Activated B cell treated with CpG ODN at 0.5 μM for 24 hours (primary cell): ENCODE measurements around the gene NOS1AP. TPM values are rescaled to one million over a fixed set of nuclear protein-coding genes. Genes with fewer than 3 reads are reported as not detected.

ENCODE experiments used
- ATAC-seq: fragments of 200-7000 bp; cut with Tn5 transposase; one replicate; pipeline ENCODE4 v1.10.0; 2021; ENCODE audit warnings: low read depth, mild to moderate bottlenecking, moderate library complexity
- CTCF ChIA-PET: fragments of 350-600 bp; sonication (Branson Sonifier 250); formaldehyde crosslinking; loops from one replicate; lab custom pipeline; 2021; ENCODE audit warnings: antibody characterized with exemption; lab: Charles Lee
- POLR2A ChIA-PET: fragments of 350-600 bp; sonication (Branson Sonifier 250); formaldehyde crosslinking; loops from one replicate; lab custom pipeline; 2021; ENCODE audit warnings: antibody characterized with exemption; lab: Charles Lee
- DNase-seq: peaks from one replicate; pipeline ENCODE4 v3.0.0; 2022
- H3K27ac Mint-ChIP-seq: one replicate; pipeline ENCODE4 v1.8.0; 2020; ENCODE audit warnings: mixed read lengths
- H3K27me3 Mint-ChIP-seq: one replicate; pipeline ENCODE4 v1.8.0; 2021; ENCODE audit warnings: mixed read lengths
- H3K36me3 Mint-ChIP-seq: one replicate; pipeline ENCODE4 v1.8.0; 2021; ENCODE audit warnings: low read depth, mixed read lengths
- H3K4me1 Mint-ChIP-seq: one replicate; pipeline ENCODE4 v1.8.0; 2021; ENCODE audit warnings: mixed read lengths
- H3K4me3 Mint-ChIP-seq: one replicate; pipeline ENCODE4 v1.8.0; 2020; ENCODE audit warnings: mild to moderate bottlenecking, mixed read lengths
- H3K9me3 Mint-ChIP-seq: one replicate; pipeline ENCODE4 v1.8.0; 2020; ENCODE audit warnings: mixed read lengths
- intact Hi-C: fragments of 100-400 bp; cut with micrococcal nuclease; formaldehyde crosslinking; loops from one replicate; pipeline ENCODE4 v1.15.1; 2024
- total RNA-seq: library from RNA; stranded (reverse); gene quantifications from 2 replicates; pipeline ENCODE4 v1.2.3, GENCODE V29; 2022
- TF ChIP-seq, protein P1 (sequence below): fragments of 200-600 bp; IDR thresholded peaks from one replicate; pipeline ENCODE4 v1.8.0; 2022; ENCODE audit warnings: antibody characterized with exemption, mild to moderate bottlenecking

NOS1AP gene
- total RNA-seq, 1 donor from 2014 or later, result not detected

DNA sequence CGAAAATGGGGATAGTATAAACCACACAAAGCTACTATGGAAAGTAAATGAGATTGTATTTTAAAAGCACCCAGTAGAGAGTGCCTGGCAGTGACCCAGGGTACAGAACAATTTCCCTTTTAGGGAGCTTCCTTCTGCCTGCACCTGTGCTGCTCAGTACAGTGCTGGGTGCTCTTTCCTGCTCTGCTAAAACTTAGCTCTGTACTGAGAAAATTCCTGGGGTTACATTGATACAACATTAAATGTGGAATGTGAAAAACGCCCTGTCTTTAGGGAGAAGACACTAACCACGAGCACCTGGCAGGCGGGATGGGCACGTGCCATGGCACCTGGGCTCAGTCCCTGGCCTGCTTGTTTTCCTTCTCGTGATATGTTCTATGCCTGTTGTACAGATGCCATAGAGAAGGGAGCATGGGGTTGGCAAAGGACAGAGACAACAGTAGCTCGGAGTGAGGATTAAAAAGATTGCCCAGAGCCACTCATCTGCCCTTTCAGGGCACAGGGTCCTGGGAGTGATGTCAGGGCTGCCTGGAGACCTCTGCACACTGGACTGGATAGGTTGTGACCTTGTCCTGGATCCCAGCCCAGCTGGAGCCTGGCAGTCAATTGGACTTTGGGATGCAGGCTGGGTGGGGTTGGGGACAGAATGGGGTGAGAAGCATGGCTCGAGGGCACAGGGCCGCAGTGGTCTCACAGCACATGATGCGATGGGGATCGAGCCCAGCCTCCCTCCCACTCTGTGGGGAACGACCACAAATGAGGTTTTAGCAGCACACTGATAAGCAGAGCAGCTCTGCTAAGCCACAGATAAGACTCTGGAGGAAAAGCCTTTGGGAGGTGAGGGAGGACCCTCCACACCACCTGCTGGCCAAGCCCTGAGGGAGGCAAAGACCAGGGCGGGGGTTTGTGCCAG, 302.9 kb downstream of the NOS1AP start:
- Mint-ChIP-seq H3K9me3 (no peaks in the 10 kb centered on the region), H3K4me1 (no peaks in the 10 kb centered on the region), H3K27me3 (peaks cover 3% of the 10 kb centered on the region), H3K36me3 (no peaks in the 10 kb centered on the region), H3K4me3 (no peak overlapping the region), H3K27ac (no peak overlapping the region)
- no peak for DNase-seq
- ATAC-seq, result no peak
- intact Hi-C loops, result no loop called here
- ChIA-PET CTCF (no interaction called here), POLR2A (no interaction called here)
- TF ChIP-seq, protein P1, sequence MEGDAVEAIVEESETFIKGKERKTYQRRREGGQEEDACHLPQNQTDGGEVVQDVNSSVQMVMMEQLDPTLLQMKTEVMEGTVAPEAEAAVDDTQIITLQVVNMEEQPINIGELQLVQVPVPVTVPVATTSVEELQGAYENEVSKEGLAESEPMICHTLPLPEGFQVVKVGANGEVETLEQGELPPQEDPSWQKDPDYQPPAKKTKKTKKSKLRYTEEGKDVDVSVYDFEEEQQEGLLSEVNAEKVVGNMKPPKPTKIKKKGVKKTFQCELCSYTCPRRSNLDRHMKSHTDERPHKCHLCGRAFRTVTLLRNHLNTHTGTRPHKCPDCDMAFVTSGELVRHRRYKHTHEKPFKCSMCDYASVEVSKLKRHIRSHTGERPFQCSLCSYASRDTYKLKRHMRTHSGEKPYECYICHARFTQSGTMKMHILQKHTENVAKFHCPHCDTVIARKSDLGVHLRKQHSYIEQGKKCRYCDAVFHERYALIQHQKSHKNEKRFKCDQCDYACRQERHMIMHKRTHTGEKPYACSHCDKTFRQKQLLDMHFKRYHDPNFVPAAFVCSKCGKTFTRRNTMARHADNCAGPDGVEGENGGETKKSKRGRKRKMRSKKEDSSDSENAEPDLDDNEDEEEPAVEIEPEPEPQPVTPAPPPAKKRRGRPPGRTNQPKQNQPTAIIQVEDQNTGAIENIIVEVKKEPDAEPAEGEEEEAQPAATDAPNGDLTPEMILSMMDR, result no peak

DNA sequence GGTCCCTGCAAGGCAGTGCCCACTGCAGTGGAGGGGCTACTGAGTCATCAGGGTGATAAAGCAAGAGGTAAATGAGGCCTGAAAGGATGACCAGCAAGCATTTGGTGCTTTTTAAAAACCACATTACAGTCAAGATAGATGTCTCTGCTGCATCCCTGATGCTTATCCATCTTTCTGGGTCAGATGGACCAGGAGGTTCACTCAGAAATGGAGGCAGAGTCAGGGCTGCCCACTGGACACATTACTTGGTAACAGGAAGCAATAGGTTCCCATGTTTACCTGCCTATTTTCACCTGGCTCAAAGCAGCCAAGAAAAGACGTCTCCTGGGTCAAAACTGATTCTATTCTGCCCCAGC, 303.6 kb downstream of the NOS1AP start:
- ChIA-PET POLR2A (no interaction called here), CTCF (no interaction called here)
- no peaks in the 10 kb centered on the region for H3K4me1 Mint-ChIP-seq
- DNase-seq (no peak), ATAC-seq (no peak)
- no peaks in the 10 kb centered on the region for H3K36me3 Mint-ChIP-seq
- no peaks in the 10 kb centered on the region for H3K9me3 Mint-ChIP-seq
- H3K4me3 Mint-ChIP-seq, result no peak overlapping the region
- no peak overlapping the region for H3K27ac Mint-ChIP-seq
- intact Hi-C loops, result no loop called here
- H3K27me3 Mint-ChIP-seq, result peaks cover 3% of the 10 kb centered on the region
- TF ChIP-seq, protein P1, result no peak

DNA sequence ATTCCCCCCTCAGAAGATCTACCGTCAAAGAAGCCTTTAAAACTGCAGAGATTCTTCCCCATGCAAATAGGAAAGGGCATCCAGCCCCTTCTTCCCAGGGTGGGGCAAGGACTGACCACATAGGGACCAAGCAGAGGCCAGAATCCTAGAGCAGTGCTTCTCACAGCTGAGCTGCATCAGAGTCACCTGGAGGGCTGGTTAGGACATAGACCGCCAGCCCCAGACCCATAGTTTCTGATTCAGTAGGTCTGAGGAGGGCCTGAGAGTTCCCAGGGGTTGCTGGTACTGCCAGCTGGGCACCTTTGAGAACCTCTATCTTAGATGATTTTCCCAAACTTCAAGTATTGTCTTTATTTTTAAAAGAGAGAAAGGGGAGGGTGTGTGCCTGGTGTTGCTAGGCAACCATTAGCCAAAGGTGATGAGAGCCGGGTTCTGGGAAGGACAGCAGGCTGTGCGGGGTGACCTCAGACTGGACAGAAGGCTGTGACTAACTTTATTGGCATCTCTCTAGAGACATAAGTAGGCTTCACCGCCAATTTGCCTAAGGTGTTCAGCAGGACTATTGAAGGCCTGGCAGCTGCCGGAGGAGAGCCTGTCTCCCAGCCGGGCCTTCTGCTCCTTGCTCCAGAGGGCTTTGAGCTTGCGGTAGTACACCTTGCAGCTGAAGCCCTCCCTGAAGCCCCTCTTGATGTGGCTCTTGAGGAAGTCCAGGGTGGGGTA, 304.2 kb downstream of the NOS1AP start:
- no peak for DNase-seq
- ChIA-PET CTCF (no interaction called here), POLR2A (no interaction called here)
- Mint-ChIP-seq H3K4me3 (no peak overlapping the region), H3K4me1 (no peaks in the 10 kb centered on the region), H3K36me3 (no peaks in the 10 kb centered on the region), H3K27me3 (peaks cover 3% of the 10 kb centered on the region), H3K9me3 (no peaks in the 10 kb centered on the region), H3K27ac (no peak overlapping the region)
- TF ChIP-seq, protein P1, result no peak
- intact Hi-C loops, result no loop called here
- no peak for ATAC-seq

DNA sequence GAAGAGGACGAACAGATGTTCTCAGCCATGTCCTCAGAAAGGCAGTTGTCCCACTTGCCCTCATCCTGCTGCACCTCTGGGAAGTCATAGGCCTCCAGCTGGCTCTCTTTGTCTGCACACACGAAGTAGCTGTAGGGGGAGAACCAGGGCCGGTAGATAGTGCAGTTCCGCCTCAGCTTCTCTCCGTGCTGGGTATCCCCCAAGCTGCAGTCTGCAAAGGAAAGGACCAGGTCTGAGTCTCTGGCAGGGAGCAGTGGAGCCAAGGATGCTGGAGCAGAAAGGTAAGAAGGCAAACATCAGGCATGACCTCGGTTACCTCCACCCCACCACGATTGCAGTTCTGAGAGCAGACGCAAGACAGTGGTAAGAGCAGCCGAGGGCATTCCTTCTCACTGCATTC, 304.9 kb downstream of the NOS1AP start:
- ChIA-PET CTCF (no interaction called here), POLR2A (no interaction called here)
- TF ChIP-seq, protein P1, result no peak
- DNase-seq (no peak), ATAC-seq (no peak)
- H3K27ac Mint-ChIP-seq, result no peak overlapping the region
- peaks cover 3% of the 10 kb centered on the region for H3K27me3 Mint-ChIP-seq
- no peaks in the 10 kb centered on the region for H3K4me1 Mint-ChIP-seq
- H3K4me3 Mint-ChIP-seq, result no peak overlapping the region
- no peaks in the 10 kb centered on the region for H3K9me3 Mint-ChIP-seq
- intact Hi-C loops, result no loop called here
- no peaks in the 10 kb centered on the region for H3K36me3 Mint-ChIP-seq

DNA sequence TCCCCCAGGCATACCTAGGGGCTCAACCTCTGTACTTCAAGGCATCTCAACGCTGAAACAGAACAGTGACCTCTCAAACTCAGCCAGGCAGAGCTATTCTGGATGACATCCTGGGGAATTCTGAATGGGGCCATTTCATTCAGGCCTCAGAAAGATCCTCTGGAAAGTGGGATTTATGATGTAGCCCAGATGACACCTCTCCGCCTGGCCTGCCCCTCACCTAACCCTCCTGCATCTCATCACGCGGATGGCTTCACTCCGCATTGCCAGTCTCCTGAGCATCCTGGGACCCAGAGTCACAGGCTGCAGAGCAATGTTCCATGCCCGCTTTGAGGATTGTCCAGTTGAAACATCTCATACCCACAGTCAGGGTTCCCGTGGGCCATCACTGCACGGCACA, 306.0 kb downstream of the NOS1AP start:
- H3K4me1 Mint-ChIP-seq, result no peaks in the 10 kb centered on the region
- H3K9me3 Mint-ChIP-seq, result no peaks in the 10 kb centered on the region
- DNase-seq, result no peak
- ATAC-seq, result no peak
- intact Hi-C loops, result no loop called here
- no peaks in the 10 kb centered on the region for H3K36me3 Mint-ChIP-seq
- H3K27ac Mint-ChIP-seq, result no peak overlapping the region
- H3K4me3 Mint-ChIP-seq, result no peak overlapping the region
- CTCF ChIA-PET, result no interaction called here
- peaks cover 3% of the 10 kb centered on the region for H3K27me3 Mint-ChIP-seq
- TF ChIP-seq, protein P1, result no peak
- POLR2A ChIA-PET, result no interaction called here
